Uterus (tissue), 2 donors: ENCODE results near the gene TMEM269.

Source experiments
- POLR2A ChIP-seq, 2 donors: fragments of 450-650 bp; IDR thresholded peaks; one replicate each; pipeline ENCODE4 v1.6.1; 2016; ENCODE audit warnings: antibody characterized with exemption in 2 of 2, mild to moderate bottlenecking in 1 of 2, moderate library complexity in 1 of 2
- TF ChIP-seq, protein P1 (sequence below), 4 experiments: fragments of 200-600 bp in 2 of 4; fragments of 450-650 bp in 2 of 4; sonication (generic) in 2 of 4; IDR thresholded peaks; one replicate each; pipeline ENCODE4 v1.5.1; 2016 to 2019; ENCODE audit warnings: antibody characterized with exemption in 4 of 4, mild to moderate bottlenecking in 2 of 4, moderate library complexity in 1 of 4

DNA sequence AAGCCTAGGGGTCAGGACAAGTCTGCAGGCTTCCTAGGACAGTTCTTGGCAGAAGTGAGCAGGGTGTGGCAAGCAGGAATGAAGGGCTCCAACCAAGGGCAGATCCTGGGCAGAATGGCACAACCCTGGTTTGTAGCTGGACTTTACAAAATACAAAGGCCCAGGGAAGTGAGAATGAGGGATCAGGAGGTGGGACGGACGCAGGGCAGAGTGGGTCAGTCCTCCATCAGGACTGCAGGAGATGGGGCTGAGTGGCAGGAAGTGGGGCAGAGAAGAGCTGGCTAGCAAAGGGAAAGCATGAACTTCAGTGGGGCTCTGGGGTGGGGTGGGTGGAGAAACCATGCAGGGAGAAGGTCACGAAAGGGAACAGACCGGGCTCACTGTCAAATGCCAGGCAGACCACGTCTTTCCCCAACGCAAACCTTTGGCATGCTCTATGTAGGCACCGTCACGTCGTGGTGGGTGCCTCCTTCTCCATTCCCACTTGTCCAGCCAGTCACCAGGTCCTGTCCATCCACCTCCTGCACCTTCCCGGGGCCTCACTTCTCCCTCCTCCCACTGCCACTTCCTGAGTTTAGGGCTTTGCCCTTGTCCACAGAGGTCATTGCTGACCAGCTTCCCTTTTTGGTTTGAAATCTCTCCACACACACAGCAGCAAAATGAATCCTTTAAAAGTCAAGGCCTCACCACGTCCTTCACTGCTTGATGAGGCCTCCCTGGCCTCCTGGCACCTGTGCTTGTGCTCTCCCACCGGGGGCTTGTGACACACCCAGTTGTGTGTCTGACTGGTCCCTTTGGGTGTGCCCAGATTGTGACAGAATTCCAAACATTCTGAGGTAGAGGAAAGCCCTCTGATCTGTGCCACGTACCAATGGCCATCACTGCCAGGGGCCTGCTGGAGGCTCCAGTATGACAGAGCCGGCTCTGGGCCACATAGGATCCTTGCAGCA, 36.1 kb upstream of the TMEM269 start:
- no peak for TF ChIP-seq POLR2A (IDR thresholded peaks at IDR 0.05)
- TF ChIP-seq, protein P1, sequence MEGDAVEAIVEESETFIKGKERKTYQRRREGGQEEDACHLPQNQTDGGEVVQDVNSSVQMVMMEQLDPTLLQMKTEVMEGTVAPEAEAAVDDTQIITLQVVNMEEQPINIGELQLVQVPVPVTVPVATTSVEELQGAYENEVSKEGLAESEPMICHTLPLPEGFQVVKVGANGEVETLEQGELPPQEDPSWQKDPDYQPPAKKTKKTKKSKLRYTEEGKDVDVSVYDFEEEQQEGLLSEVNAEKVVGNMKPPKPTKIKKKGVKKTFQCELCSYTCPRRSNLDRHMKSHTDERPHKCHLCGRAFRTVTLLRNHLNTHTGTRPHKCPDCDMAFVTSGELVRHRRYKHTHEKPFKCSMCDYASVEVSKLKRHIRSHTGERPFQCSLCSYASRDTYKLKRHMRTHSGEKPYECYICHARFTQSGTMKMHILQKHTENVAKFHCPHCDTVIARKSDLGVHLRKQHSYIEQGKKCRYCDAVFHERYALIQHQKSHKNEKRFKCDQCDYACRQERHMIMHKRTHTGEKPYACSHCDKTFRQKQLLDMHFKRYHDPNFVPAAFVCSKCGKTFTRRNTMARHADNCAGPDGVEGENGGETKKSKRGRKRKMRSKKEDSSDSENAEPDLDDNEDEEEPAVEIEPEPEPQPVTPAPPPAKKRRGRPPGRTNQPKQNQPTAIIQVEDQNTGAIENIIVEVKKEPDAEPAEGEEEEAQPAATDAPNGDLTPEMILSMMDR (IDR thresholded peaks at IDR 0.05) = no peak
